SU-DHL-6 (cell line): ENCODE results near the gene FBLN7.

Source experiments
- CTCF ChIP-seq: fragments of 200-600 bp; sonication (generic); IDR thresholded peaks from one replicate; pipeline ENCODE4 v1.5.1; 2017; ENCODE audit warnings: antibody characterized with exemption, mild to moderate bottlenecking, low read length, moderate library complexity; ENCODE audit not compliant: insufficient read depth, poor library complexity, severe bottlenecking
- EZH2phosphoT487 ChIP-seq: fragments of 200-600 bp; sonication (generic), shearing (Covaris generic); conservative IDR thresholded peaks from 2 replicates; pipeline ENCODE4 v1.6.1; 2018; ENCODE audit warnings: mild to moderate bottlenecking, antibody characterized with exemption, low read length, moderate library complexity, mixed read lengths

- TF ChIP-seq CTCF (no peak), EZH2phosphoT487 (no peak)
These were observed 2.1 kb upstream of the FBLN7 start for GRCh38 chr2:112136096-112136495.
